CD14-positive monocyte (primary cell): ENCODE results near the gene CD44. TPM values are rescaled to one million over a fixed set of nuclear protein-coding genes. Genes with fewer than 3 reads are reported as not detected.

Source experiments
- DNase-seq, 3 donors: peaks; one replicate each; pipeline ENCODE4 v3.0.0-alpha.2; 2011 to 2022
- H2AFZ ChIP-seq: 2 replicates; pipeline ENCODE4 v1.6.0; 2012; ENCODE audit warnings: mild to moderate bottlenecking, low read depth, low read length, inconsistent platforms; ENCODE audit not compliant: insufficient read depth, poor library complexity, severe bottlenecking
- H3K27ac ChIP-seq, 2 donors: 1 replicate in 1 of 2; 2 replicates in 1 of 2; pipeline ENCODE4 v1.5.1; 2012 to 2013; ENCODE audit warnings: low read length in 2 of 2, control low read depth in 1 of 2, inconsistent platforms in 1 of 2, low read depth in 1 of 2, mild to moderate bottlenecking in 1 of 2
- H3K27me3 ChIP-seq, 2 donors: one replicate each; pipeline versions ENCODE4 v1.6.0 to v1.6.1; 2011 to 2013; ENCODE audit warnings: low read length in 2 of 2; ENCODE audit not compliant: control insufficient read depth in 2 of 2, insufficient read depth in 2 of 2
- H3K36me3 ChIP-seq, 2 donors: replicated peaks in 1 of 2; 1 replicate in 1 of 2; 2 replicates in 1 of 2; pipeline versions ENCODE4 v1.5.1 to v1.6.1; 2012 to 2013; ENCODE audit warnings: low read length in 2 of 2, control low read depth in 1 of 2, inconsistent platforms in 1 of 2, mild to moderate bottlenecking in 1 of 2; ENCODE audit not compliant: insufficient read depth in 2 of 2, control insufficient read depth in 1 of 2
- H3K4me1 ChIP-seq, 2 donors: 1 replicate in 1 of 2; 2 replicates in 1 of 2; pipeline versions ENCODE4 v1.5.1 to v1.6.1; 2012 to 2013; ENCODE audit warnings: low read length in 2 of 2, control low read depth in 1 of 2, inconsistent platforms in 1 of 2, mild to moderate bottlenecking in 1 of 2, moderate library complexity in 1 of 2; ENCODE audit not compliant: insufficient read depth in 2 of 2, control insufficient read depth in 1 of 2
- H3K4me2 ChIP-seq: replicated peaks from 2 replicates; pipeline ENCODE3; 2012; ENCODE audit warnings: low read length, moderate library complexity, mild to moderate bottlenecking; ENCODE audit not compliant: poor library complexity, severe bottlenecking; ENCODE audit errors: extremely low read depth
- H3K4me3 ChIP-seq, 3 experiments: fragments of 200-600 bp in 1 of 3; sonication (generic) in 1 of 3; replicated peaks in 1 of 3; 1 replicate in 2 of 3; 2 replicates in 1 of 3; pipeline ENCODE4 v1.5.1; 2011 to 2013; ENCODE audit warnings: low read length in 3 of 3, mild to moderate bottlenecking in 3 of 3, control low read depth in 2 of 3, low read depth in 2 of 3, inconsistent platforms in 1 of 3, moderate library complexity in 1 of 3
- H3K79me2 ChIP-seq: 2 replicates; pipeline ENCODE4 v1.6.0; 2012; ENCODE audit warnings: mild to moderate bottlenecking, control low read depth, inconsistent platforms, low read length, moderate library complexity; ENCODE audit not compliant: insufficient read depth
- H3K9ac ChIP-seq: 2 replicates; pipeline ENCODE4 v1.6.0; 2017; ENCODE audit warnings: low read length, mild to moderate bottlenecking; ENCODE audit not compliant: insufficient read depth, poor library complexity, severe bottlenecking
- H3K9me3 ChIP-seq, 2 donors: replicated peaks in 1 of 2; 1 replicate in 1 of 2; 2 replicates in 1 of 2; pipeline versions ENCODE4 v1.5.1 to v1.6.1; 2012 to 2013; ENCODE audit warnings: low read length in 2 of 2, control low read depth in 1 of 2; ENCODE audit not compliant: control insufficient read depth in 1 of 2, insufficient read depth in 1 of 2
- H4K20me1 ChIP-seq: 2 replicates; pipeline ENCODE4 v1.6.0; 2012; ENCODE audit warnings: mild to moderate bottlenecking, low read length, control low read depth, moderate library complexity; ENCODE audit not compliant: insufficient read depth
- H3K27ac Mint-ChIP-seq, 7 donors: one replicate each; pipeline ENCODE4 v1.8.0; 2020; ENCODE audit warnings: mild to moderate bottlenecking in 7 of 7, mixed read lengths in 7 of 7, moderate library complexity in 6 of 7, inconsistent platforms in 2 of 7
- H3K27me3 Mint-ChIP-seq, 3 donors: one replicate each; pipeline ENCODE4 v1.8.0; 2021 to 2022; ENCODE audit warnings: low read depth in 3 of 3, mild to moderate bottlenecking in 3 of 3, mixed read lengths in 3 of 3, moderate library complexity in 3 of 3, inconsistent platforms in 1 of 3
- H3K36me3 Mint-ChIP-seq, 2 donors: one replicate each; pipeline ENCODE4 v1.8.0; 2020; ENCODE audit warnings: mixed read lengths in 2 of 2, inconsistent platforms in 1 of 2, mild to moderate bottlenecking in 1 of 2
- H3K4me1 Mint-ChIP-seq: one replicate; pipeline ENCODE4 v1.8.0; 2020; ENCODE audit warnings: mild to moderate bottlenecking, mixed read lengths
- H3K4me3 Mint-ChIP-seq, 2 donors: one replicate each; pipeline ENCODE4 v1.8.0; 2020; ENCODE audit warnings: mild to moderate bottlenecking in 2 of 2, mixed read lengths in 2 of 2, moderate library complexity in 1 of 2
- H3K9me3 Mint-ChIP-seq, 7 donors: one replicate each; pipeline ENCODE4 v1.8.0; 2020 to 2022; ENCODE audit warnings: mixed read lengths in 7 of 7, mild to moderate bottlenecking in 6 of 7, moderate library complexity in 6 of 7, inconsistent platforms in 2 of 7
- CTCF ChIP-seq: fragments of 200-600 bp; IDR thresholded peaks from one replicate; pipeline ENCODE4 v1.8.0; 2022; ENCODE audit warnings: antibody characterized with exemption, mild to moderate bottlenecking
- WGBS: methylation state at CpG from one replicate; pipeline ENCODE4 v1.1.5; 2013; ENCODE audit warnings: missing lambda C conversion rate; ENCODE audit not compliant: insufficient coverage; 5-methylcytosine and 5-hydroxymethylcytosine counted together
- intact Hi-C, 2 donors: fragments of 100-400 bp; cut with micrococcal nuclease; formaldehyde crosslinking; loops; one replicate each; pipeline versions ENCODE4 v1.15.0 to v1.15.1; 2023
- polyA plus RNA-seq, 3 donors: library from polyadenylated mRNA; depleted of rRNA in 1 of 3; unstranded in 2 of 3; stranded (reverse) in 1 of 3; fragments of 300-500 nt in 2 of 3; fragments of >200 nt in 1 of 3; fragmentation: Illumina TruSeq in 2 of 3; gene quantifications; 1 replicate in 2 of 3; 2 replicates in 1 of 3; pipeline ENCODE4 v1.2.3, GENCODE V29; 2012 to 2021

CD44 gene
- polyA plus RNA-seq, 3 donors = 415 to 866 (median 531) TPM

- no peaks in the 10 kb centered on the region for H4K20me1 ChIP-seq
- peaks cover 0 to 2% (median 0%) of the 10 kb centered on the region in 3 donors for H3K27me3 Mint-ChIP-seq
- H3K4me2 ChIP-seq = no peak overlapping the region
- no peak overlapping the region for H3K9ac ChIP-seq
- peaks cover 0 to 2% (median 0%) of the 10 kb centered on the region in 7 donors for H3K9me3 Mint-ChIP-seq
- no peaks in the 10 kb centered on the region for H3K9me3 ChIP-seq
- no peak for DNase-seq
- TF ChIP-seq CTCF = no peak
- no peak overlapping the region for H3K4me3 ChIP-seq
- no peak overlapping the region for H3K27ac ChIP-seq
- H3K36me3 Mint-ChIP-seq = peaks cover 0 to 3% of the 10 kb centered on the region in 2 donors
- H3K79me2 ChIP-seq = no peaks in the 10 kb centered on the region
- no peak overlapping the region for H3K27ac Mint-ChIP-seq
- H3K4me1 ChIP-seq = peaks cover 17 to 25% of the 10 kb centered on the region in 2 donors
- intact Hi-C loops = loop anchor here in 1 of 2 donors (10.0 kb wide), 1 partner anchor 94 kb away; no protein-coding TSS in a partner anchor
- no peaks in the 10 kb centered on the region for H3K27me3 ChIP-seq
- no CpG with 5 or more reads among the region's 1 CpG for WGBS
- no peak overlapping the region for H2AFZ ChIP-seq
- no peaks in the 10 kb centered on the region for H3K36me3 ChIP-seq
- H3K4me3 Mint-ChIP-seq = no peak overlapping the region
- H3K4me1 Mint-ChIP-seq = peaks cover 30% of the 10 kb centered on the region
These were observed 131.4 kb downstream of the CD44 start for GRCh38 chr11:35270342-35270741.

GRCh38 chr11:35271031-35271430 lies 132.1 kb downstream of the CD44 start:
- no peak for DNase-seq
- Histone ChIP-seq H3K4me1 (peaks cover 18 to 25% of the 10 kb centered on the region in 2 donors), H3K4me3 (no peak overlapping the region), H3K9me3 (no peaks in the 10 kb centered on the region), H3K27me3 (no peaks in the 10 kb centered on the region), H3K4me2 (no peak overlapping the region), H3K27ac (no peak overlapping the region), H3K36me3 (no peaks in the 10 kb centered on the region), H3K9ac (no peak overlapping the region), H3K79me2 (no peaks in the 10 kb centered on the region), H4K20me1 (no peaks in the 10 kb centered on the region), H2AFZ (no peak overlapping the region)
- no peak for TF ChIP-seq CTCF
- no peak overlapping the region for H3K27ac Mint-ChIP-seq
- intact Hi-C loops = loop anchor here in 1 of 2 donors (10.0 kb wide), 1 partner anchor 94 kb away; no protein-coding TSS in a partner anchor
- peaks cover 0 to 2% (median 0%) of the 10 kb centered on the region in 3 donors for H3K27me3 Mint-ChIP-seq
- H3K36me3 Mint-ChIP-seq = peaks cover 0 to 3% of the 10 kb centered on the region in 2 donors
- H3K9me3 Mint-ChIP-seq = peaks cover 0 to 2% (median 0%) of the 10 kb centered on the region in 7 donors
- WGBS = 100% methylated on average over 3 of the region's 3 CpGs
- peaks cover 35% of the 10 kb centered on the region for H3K4me1 Mint-ChIP-seq
- H3K4me3 Mint-ChIP-seq = no peak overlapping the region
